ENCODE data around the gene SGTB. TPM values are rescaled to one million over a fixed set of nuclear protein-coding genes. Genes with fewer than 3 reads are reported as not detected.

The SGTB gene
- total RNA-seq, result 14.1 and 32.4 TPM in 2 replicates
- 15.5 and 18.7 TPM in 2 replicates for polyA plus RNA-seq
- 10.5 and 13.4 TPM in 2 replicates for polyA plus RNA-seq (2012)
- 5.5 and 6.0 TPM in 2 replicates for polyA minus RNA-seq (ENCODE audit: low replicate concordance)

GRCh38 chr5:65721720-65722574 lies at the start of gene SGTB, which contains the start of gene NLN:
TSS of gene SGTB (minus strand) at chr5:65722109. CDS start at chr5:65720807, 1,302 bp downstream.
TSS of gene NLN (plus strand) at chr5:65722205. CDS start at chr5:65722374, 169 bp downstream.
- Histone ChIP-seq H2AFZ (ENCODE audit: low read length) (peak within 1 kb of the TSS; percentile 79), H3K79me2 (ENCODE audit: control insufficient read depth, insufficient read depth, low read length) (peaks cover 21% of the 10 kb centered on the region), H3K27me3 (ENCODE audit: control insufficient read depth, insufficient read depth, low read length) (no peaks in the 10 kb centered on the region), H3K4me2 (ENCODE audit: extremely low read depth, insufficient read depth, low read length) (peak within 1 kb of the TSS; percentile 99), H3K36me3 (ENCODE audit: control insufficient read depth, insufficient read depth, low read length) (no peaks in the 10 kb centered on the region), H3K4me1 (ENCODE audit: control insufficient read depth, extremely low read depth, insufficient read depth, low read length) (peaks cover 2% of the 10 kb centered on the region), H4K20me1 (ENCODE audit: control insufficient read depth, extremely low read depth, insufficient read depth, low read length) (no peaks in the 10 kb centered on the region), H3K27ac (ENCODE audit: insufficient read depth, low read length) (peak within 1 kb of the TSS; percentile 90), H3K9me3 (ENCODE audit: control insufficient read depth, insufficient read depth, low read depth, low read length) (no peaks in the 10 kb centered on the region), H3K9ac (ENCODE audit: insufficient read depth, low read length) (peak within 1 kb of the TSS; percentile 90), H3K4me3 (replicated peaks in 1 of 4; ENCODE audit: control extremely low read depth in 1 of 4, insufficient read depth in 1 of 4, low read depth in 3 of 4, low read length in 4 of 4) (peak within 1 kb of the TSS; percentile 86 to 96 (median 92))
- peak; percentile 72 for DNase-seq (ENCODE audit: low read depth in 2 of 2)
- no peak for TF ChIP-seq EZH2 (IDR thresholded peaks at IDR 0.05; ENCODE audit: low read length, missing control alignments)
- TF ChIP-seq, protein P1, sequence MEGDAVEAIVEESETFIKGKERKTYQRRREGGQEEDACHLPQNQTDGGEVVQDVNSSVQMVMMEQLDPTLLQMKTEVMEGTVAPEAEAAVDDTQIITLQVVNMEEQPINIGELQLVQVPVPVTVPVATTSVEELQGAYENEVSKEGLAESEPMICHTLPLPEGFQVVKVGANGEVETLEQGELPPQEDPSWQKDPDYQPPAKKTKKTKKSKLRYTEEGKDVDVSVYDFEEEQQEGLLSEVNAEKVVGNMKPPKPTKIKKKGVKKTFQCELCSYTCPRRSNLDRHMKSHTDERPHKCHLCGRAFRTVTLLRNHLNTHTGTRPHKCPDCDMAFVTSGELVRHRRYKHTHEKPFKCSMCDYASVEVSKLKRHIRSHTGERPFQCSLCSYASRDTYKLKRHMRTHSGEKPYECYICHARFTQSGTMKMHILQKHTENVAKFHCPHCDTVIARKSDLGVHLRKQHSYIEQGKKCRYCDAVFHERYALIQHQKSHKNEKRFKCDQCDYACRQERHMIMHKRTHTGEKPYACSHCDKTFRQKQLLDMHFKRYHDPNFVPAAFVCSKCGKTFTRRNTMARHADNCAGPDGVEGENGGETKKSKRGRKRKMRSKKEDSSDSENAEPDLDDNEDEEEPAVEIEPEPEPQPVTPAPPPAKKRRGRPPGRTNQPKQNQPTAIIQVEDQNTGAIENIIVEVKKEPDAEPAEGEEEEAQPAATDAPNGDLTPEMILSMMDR (conservative IDR thresholded peaks at IDR 0.05 in 1 of 2, IDR thresholded peaks at IDR 0.05 in 1 of 2; ENCODE audit: low read depth in 1 of 2, low read length in 2 of 2), result no peak

DNA sequence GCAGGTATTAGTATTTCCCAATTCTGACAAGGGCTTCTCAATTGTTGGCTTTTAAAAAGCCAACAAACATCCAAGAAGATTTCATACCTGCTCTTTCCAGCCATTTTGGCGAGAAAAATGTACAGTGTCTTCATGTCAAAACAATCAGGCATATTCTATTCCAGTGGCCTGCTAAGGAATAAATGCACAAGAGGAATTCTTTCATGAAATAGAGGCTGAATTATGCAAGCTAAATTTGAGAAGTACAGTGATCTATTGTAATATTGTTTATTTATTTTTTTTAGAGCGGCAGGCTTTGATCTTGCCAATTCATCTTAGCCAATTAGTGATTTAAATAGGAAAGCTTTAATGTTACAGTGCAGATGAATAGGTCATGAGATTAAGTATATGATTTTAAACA lies 49.4 kb upstream of the SGTB start:
- H3K9me3 ChIP-seq (ENCODE audit: control insufficient read depth, insufficient read depth, low read depth, low read length), result no peaks in the 10 kb centered on the region
- H3K9ac ChIP-seq (ENCODE audit: insufficient read depth, low read length), result no peak overlapping the region
- H4K20me1 ChIP-seq (ENCODE audit: control insufficient read depth, extremely low read depth, insufficient read depth, low read length), result no peaks in the 10 kb centered on the region
- H3K4me2 ChIP-seq (ENCODE audit: extremely low read depth, insufficient read depth, low read length), result no peak overlapping the region
- H2AFZ ChIP-seq (ENCODE audit: low read length), result no peak overlapping the region
- H3K4me3 ChIP-seq (replicated peaks in 1 of 4; ENCODE audit: control extremely low read depth in 1 of 4, insufficient read depth in 1 of 4, low read depth in 3 of 4, low read length in 4 of 4), result no peak overlapping the region
- H3K27me3 ChIP-seq (ENCODE audit: control insufficient read depth, insufficient read depth, low read length), result no peaks in the 10 kb centered on the region
- no peak for TF ChIP-seq EZH2 (IDR thresholded peaks at IDR 0.05; ENCODE audit: low read length, missing control alignments)
- peaks cover 6% of the 10 kb centered on the region for H3K4me1 ChIP-seq (ENCODE audit: control insufficient read depth, extremely low read depth, insufficient read depth, low read length)
- DNase-seq (ENCODE audit: low read depth in 2 of 2), result no peak
- H3K36me3 ChIP-seq (ENCODE audit: control insufficient read depth, insufficient read depth, low read length), result no peaks in the 10 kb centered on the region
- H3K27ac ChIP-seq (ENCODE audit: insufficient read depth, low read length), result no peak overlapping the region
- H3K79me2 ChIP-seq (ENCODE audit: control insufficient read depth, insufficient read depth, low read length), result no peaks in the 10 kb centered on the region

- TF ChIP-seq EZH2 (IDR thresholded peaks at IDR 0.05; ENCODE audit: low read length, missing control alignments), result no peak
- TF ChIP-seq, protein P1 (conservative IDR thresholded peaks at IDR 0.05 in 1 of 2, IDR thresholded peaks at IDR 0.05 in 1 of 2; ENCODE audit: low read depth in 1 of 2, low read length in 2 of 2), result no peak
- Histone ChIP-seq H2AFZ (ENCODE audit: low read length) (no peak overlapping the region), H3K27ac (ENCODE audit: insufficient read depth, low read length) (peak overlapping the region; percentile 40), H3K27me3 (ENCODE audit: control insufficient read depth, insufficient read depth, low read length) (no peaks in the 10 kb centered on the region), H3K79me2 (ENCODE audit: control insufficient read depth, insufficient read depth, low read length) (no peaks in the 10 kb centered on the region), H3K9ac (ENCODE audit: insufficient read depth, low read length) (no peak overlapping the region), H3K4me1 (ENCODE audit: control insufficient read depth, extremely low read depth, insufficient read depth, low read length) (peaks cover 5% of the 10 kb centered on the region), H3K9me3 (ENCODE audit: control insufficient read depth, insufficient read depth, low read depth, low read length) (no peaks in the 10 kb centered on the region), H3K4me2 (ENCODE audit: extremely low read depth, insufficient read depth, low read length) (peak overlapping the region; percentile 60), H3K36me3 (ENCODE audit: control insufficient read depth, insufficient read depth, low read length) (no peaks in the 10 kb centered on the region), H4K20me1 (ENCODE audit: control insufficient read depth, extremely low read depth, insufficient read depth, low read length) (no peaks in the 10 kb centered on the region), H3K4me3 (replicated peaks in 1 of 4; ENCODE audit: control extremely low read depth in 1 of 4, insufficient read depth in 1 of 4, low read depth in 3 of 4, low read length in 4 of 4) (no peak overlapping the region)
- peak; percentile 91 to 97 for DNase-seq (ENCODE audit: low read depth in 2 of 2)
Observed at GRCh38 chr5:65769539-65769938, 47.6 kb upstream of the SGTB start.

All from fibroblast of lung (primary cell).